ENCODE data around the gene PSMB5.
"Not testable (repeated sequence)": the region's sequence is repeated elsewhere in the genome, so short reads cannot be mapped to it uniquely, and the experiment has no call there.

The PSMB5 gene

DNA sequence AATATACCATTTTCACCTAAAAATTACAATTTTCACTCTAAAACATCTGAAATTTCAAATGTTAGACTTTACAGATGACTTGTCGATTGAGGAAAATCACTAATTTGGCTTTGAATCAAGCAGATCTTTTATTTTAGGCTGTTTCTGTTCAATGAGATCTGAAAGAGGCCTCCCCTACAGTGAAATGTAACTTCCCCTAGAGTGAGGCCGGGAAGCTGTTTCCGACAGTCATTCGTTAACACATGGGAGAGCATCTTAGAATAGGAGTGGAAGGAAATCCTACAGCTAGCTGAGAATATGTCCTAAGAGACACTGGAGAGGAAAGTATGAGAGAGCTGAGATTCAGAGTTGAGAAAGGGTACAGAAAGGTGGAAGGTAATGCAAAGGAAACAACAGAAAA lies 19.1 kb downstream of the PSMB5 start:
- DNase-seq (ENCODE audit: low spot score), result no peak

DNA sequence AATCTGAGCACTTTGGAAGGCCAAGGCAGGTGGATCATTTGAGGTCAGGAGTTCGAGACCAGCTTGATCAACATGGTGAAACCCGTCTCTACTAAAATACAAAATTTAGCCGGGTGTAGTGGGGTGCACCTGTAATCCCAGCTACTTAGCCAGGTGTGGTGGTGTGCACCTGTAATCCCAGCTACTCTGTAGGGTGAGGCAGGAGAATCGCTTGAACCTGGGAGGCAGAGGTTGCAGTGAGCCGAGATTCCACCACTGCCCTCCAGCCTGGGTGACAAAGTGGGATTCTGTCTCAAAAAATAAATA lies 21.0 kb downstream of the PSMB5 start:
- not testable (repeated sequence) for DNase-seq (ENCODE audit: low spot score)

DNA sequence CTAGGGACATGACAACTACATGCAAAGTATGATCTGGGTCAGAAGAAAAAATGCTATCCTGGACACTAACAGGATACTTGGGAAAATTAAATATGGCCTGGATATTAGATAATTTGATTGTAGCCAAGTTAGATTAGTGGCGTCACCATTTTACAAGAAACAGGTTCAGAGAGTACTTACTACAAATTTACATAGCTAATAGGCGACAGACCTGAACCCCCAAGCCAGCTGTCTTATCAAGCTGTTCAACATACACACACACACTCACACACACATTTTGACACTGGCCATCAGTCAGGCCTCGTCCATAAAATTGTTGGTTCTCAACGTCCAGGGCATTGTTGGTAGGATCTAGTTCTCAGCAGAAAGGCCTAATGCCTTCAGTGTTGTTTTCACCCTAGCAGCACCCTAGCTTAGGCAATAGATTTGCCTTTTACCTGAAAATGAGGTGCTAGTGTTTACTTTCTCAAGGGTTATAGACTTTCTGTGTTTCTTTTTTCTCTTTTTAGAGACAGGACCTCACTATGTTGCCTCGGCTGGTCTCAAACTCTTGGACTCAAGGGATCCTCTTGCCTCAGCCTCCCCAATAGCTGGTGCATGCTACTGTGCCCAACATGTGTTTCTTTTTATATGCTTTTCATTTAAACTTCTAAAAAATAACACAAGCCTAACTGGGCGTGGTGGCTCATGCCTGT lies 21.5 kb downstream of the PSMB5 start:
- no peak for DNase-seq (ENCODE audit: low spot score)

DNA sequence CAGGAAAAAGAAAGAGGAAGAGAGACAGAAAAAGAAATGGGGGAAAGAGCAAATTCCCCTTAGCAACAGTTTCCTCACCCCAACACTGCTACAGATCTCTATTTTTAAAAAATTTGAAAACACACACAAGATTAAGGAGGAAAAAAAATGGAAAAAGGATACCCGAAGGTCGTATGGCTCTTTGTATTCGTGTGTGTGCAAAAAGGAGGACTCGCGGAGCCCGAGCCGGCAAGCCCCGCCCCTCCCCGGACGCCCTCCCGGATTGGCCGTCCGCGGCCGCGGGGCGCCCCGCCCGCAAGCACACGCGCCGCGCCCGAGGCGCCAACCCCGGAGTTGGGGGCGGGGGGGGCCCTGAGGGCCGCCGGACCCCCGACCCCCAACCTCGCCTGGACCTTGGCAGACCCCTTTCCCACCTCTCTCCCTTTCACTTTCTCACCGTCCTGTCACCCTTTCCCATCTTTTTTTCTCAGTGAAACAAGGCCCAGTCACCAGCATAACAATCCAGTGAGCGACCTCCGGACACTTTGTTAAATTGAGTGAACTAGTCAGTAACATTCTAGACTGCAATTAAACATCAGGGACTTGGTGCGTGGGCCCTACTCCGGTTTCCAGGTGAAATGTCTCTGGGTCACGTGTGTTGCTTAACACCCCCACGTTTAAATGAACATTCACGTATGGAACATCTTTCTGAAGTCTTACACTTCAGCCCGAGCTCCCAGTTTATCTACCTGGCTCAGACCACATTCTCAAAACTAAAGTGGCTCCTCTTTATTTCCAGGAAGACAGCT lies 24.6 kb downstream of the PSMB5 start, which contains the start of gene C14orf93:
Gene C14orf93, minus strand, starts transcription at position 205 of the 788 bp plus-strand sequence. CDS start 11,120 bp downstream, outside the sequence.
- peak; percentile 93 for DNase-seq (ENCODE audit: low spot score)

DNA sequence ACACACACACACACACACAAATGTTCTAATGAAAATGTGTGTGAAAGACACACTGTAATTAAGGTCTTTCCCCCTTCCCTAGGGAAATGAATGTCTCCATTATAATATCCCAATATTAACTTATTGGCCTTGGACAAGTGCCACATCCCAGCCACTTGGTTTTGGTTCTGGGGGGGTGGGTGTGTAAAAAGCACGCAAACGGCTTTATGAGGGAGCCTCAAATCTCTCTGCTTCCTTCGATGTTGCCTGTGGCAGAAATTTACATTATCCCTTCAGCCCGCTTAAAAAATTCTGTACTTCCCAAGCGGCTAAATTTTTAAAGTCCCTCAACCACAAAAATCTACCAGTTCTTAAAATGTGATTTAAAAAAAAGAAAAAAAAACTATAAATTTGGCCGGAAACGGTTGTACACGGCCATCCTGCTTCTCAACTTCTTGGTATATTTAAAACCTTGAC lies 25.2 kb downstream of the PSMB5 start:
- DNase-seq (ENCODE audit: low spot score), result no peak

DNA sequence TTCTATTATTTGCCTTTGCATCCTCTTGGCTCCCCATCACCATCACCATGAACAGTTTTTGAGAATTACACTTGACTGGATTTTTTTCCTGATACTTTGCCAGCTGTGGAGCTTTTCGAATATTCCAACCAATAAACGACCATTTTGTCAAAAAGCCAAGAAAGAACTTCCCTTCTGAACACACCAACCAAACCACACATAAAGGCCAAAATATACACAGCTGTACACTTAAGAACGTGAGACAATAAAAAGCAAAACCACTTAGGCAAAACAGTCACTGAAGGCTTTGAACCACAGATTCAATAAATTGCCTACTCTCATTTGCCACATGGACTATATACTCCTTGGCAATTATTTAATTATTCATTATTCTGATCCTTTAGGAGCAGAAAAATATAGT lies 25.9 kb downstream of the PSMB5 start:
- no peak for DNase-seq (ENCODE audit: low spot score)

DNA sequence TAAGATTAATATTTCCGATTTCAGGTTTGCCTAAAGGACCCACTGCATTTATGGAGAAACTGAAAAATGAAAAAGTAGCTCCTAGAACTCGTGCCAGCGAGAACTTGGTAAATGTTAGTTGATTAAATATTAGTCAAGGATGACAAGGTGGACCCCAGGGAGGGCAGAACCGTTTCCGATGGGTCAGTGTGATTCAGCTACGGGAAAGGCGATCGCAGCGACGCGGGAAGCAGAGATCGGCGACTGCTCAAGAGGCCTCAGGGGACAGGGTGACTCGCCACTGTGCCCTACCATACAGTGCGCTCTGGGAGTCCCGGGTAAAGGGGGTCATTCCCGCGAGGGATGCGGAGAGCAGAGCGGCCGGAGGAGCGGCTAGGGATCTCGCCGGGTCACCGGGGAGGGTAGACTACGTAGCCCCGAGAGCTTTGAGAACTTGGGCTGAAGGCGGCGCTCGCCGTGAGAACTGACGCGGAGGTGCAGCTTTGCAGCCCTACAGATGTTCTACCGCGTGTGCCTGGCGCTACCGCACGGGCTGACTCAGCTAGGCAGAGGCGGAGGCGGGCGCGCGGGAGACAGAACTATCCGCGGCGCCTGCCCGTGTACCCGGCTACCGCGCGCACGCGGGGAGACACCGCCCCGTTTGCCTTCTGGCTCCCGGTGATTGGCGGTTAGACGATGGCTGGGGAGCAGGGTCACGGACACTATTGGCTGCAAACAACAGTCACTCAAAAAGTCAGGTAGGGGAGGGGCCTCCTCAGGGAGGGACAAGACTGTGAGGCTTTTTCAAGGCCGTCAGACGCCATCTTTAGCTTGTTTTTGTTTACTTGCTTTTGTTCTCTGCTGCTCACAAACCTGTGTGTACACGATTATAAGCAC lies 27.9 kb downstream of the PSMB5 start:
- peak; percentile 98 for DNase-seq (ENCODE audit: low spot score)

DNA sequence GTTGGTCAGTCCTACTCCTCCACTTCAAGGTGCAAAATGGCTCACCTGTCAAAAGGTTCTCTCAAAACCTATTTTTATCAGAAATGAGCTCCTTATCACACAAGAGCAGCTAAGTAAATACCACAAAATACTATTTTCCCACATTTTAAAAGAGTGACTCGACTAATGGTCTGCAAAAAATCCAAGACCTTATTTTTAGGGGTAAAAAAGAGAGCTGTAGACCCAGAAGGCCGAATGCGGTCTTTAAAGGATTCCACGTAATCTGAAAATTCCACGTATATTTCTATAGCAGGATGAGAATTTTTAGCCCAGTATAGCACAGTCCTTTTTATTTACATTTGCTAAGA lies 28.5 kb downstream of the PSMB5 start:
- no peak for DNase-seq (ENCODE audit: low spot score)

DNA sequence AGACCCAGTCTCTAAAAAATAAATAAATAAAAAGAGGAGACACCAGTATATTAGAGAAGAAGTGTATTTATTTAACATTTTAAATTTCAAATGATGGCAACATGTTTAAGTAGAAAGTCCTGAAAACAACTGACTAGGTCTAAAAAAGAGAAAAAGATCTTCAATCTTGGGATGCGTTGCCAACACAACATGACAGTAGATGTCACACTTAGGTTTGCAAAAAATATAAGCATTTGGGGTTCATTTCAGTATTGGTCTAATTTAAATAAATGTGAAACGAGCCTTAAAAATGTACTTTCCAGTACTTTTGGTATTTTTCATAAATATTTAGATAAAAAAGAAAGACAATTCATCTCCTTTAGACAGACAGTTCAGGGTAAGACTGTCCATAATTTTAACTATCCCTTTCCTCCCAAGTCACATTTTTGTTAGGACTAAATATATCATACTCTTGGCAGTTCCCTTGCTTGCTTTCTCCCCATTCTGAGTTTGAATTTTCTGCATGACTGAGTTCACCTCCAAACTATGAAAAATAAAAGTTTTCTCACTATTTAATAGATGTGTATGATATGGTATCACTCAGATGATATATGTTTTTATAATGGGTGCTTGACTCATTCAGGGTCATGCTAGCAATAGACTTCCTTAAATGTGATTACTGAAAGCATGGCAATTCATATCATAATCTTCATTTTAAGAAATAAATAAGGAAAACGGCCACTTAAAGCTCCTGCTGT lies 29.1 kb downstream of the PSMB5 start:
- no peak for DNase-seq (ENCODE audit: low spot score)

DNA sequence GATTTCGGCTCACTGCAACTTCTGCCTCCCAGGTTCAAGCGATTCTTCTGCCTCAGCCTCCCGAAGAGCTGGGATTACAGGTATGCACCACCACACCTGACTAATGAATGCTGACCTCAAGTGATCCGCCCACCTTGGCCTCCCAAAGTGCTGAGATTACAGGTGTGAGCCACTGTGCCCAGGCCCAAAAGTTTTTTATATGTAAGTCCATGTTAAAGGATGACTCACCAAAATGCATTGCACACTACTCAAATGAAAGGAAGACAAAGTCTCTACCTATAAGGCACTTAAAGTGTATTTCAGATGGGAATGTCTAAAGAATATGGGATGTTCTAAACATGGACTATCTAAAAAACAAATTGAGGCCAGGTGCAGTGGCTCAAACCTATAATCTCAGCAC lies 30.4 kb downstream of the PSMB5 start:
- DNase-seq (ENCODE audit: low spot score), result not testable (repeated sequence)

DNA sequence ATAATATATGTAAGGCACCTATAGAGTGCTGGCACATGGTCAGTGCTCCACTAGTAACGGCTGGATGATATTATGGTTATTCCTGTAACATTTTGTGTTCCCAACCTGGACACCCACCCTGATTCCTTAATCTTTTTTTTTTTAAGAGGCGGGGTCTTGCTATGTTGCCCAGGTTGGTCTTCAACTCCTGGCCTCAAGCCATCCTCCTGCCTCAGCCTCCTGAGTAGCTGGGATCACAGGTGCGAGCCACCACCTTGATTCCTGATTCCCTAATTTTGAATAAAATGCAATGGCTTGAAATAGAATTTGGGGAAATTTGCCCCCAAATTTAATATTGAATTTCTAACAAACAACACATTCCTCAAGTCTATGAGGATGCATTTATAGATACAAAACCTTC lies 32.1 kb downstream of the PSMB5 start:
- DNase-seq (ENCODE audit: low spot score), result no peak

DNA sequence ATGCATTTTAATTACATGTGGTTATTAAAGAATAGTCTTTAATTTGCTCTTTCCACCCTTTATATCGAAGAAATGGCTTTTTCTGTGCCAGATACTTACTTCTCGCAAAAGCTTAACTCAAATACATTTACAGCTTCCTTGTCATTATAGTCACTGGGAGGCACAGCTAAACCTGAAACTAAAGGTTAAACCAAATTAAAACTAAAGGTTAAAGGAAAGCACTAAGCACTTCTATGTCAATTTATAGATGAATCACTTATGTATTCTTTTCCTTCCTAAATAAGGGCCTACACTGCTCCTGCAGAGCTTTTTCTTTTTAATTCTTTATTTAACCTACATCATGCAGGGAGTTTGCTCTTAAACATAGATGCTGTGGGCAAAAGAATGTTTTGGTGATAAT lies 33.8 kb downstream of the PSMB5 start:
- DNase-seq (ENCODE audit: low spot score), result no peak

DNA sequence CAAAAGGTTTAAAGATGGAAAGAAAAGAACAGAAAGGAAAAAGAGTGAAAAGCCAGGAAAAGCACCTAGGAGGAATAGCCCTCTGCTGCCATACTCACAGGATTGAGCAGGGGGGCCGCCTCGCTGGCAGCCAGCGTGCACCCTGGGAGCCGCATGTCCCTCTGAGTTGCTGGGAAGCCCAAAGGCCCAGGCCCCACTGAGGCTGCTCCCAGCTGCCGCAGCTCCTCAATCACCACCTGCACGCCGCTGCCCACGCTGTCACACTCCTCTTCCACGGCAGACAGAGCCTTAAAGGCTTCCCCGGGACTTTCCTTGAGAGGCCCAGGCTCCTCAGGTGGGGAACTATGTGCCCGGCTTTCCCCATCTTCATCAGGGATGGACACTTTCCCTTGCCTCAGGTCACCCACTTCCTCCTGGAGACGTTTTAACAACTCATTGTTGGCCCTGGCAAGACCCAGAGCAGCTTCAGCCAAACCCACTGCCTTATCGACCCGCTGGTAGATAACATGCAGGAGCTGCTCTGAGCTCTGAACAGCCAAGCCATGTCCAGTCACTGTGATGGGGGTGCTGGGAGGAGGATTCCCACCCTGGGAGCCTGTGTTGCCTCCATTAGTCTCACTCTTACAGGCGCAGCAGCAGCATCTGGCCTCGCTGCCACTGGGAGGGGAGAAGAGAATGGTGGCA lies 36.2 kb downstream of the PSMB5 start:
- no peak for DNase-seq (ENCODE audit: low spot score)

DNA sequence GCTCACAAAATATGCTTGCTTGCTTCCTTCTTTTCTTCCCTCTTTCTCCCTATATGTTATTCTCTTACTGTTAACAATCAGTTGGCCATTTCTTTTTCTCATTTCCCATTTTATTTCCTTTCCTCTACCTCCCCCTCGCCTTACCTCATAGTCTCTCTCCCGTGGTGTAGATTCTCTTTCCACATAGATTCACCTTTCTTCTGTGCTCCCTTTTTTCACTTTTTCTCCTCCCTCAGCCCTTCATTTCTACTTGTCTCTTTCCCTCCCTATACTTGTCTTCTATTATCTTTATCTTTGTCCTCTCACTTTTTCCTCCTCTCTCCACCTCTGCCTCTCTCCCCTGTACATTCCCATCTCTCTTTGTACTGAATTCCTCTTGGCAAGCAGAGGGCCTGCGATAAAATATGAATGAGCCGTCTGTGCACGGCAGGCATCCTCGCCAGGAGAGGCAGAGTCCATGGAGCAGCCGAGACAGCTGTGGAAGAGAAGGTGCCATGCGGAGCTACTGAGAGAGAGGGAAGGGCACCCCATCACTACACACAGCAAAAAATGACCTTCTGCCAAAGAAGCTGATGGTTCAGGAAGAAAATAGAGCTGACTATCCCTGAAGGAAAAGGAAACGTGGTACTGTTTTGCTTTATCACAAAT lies 36.9 kb downstream of the PSMB5 start:
- no peak for DNase-seq (ENCODE audit: low spot score)

DNA sequence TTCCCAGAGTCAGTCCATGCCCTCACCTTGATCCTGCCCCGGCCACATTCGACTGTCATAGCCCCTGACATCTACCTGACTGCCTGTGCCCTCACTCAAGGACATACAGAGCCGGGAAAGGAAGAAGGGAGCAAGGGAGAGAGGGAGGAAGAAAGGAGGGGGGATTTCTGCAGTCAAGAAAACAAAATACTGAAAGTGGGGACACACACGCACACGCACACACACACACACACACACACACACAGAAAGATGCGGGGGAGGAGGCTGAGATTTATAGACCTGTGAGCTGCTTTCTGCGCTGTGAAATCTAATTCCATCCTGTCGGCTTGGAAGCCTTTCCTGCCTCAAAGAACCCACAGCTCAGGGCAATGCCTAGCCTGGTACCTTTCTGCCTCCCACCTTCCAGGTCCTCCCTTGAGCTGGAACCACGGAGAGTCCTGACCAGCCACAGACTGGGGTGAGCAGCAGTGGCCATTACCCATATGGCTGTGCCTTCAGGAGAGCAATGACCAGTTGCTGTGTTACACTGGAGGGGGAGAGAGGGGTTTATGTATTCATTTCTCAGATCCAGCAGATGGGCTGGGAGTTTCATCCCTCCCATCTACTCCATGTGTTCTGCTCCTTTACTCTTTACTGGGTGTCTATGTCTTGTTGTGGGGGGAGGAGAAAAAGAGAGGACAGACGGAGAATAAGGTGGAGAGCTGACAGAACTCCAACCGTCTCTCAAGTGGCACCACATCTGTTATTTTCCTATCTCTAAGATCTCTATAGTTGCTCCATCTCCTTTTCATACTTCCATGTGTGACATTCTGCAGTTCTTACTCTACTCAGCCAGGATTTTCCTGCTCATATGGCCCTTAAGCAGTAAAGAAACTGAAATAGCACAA lies 37.7 kb downstream of the PSMB5 start:
- no peak for DNase-seq (ENCODE audit: low spot score)

DNA sequence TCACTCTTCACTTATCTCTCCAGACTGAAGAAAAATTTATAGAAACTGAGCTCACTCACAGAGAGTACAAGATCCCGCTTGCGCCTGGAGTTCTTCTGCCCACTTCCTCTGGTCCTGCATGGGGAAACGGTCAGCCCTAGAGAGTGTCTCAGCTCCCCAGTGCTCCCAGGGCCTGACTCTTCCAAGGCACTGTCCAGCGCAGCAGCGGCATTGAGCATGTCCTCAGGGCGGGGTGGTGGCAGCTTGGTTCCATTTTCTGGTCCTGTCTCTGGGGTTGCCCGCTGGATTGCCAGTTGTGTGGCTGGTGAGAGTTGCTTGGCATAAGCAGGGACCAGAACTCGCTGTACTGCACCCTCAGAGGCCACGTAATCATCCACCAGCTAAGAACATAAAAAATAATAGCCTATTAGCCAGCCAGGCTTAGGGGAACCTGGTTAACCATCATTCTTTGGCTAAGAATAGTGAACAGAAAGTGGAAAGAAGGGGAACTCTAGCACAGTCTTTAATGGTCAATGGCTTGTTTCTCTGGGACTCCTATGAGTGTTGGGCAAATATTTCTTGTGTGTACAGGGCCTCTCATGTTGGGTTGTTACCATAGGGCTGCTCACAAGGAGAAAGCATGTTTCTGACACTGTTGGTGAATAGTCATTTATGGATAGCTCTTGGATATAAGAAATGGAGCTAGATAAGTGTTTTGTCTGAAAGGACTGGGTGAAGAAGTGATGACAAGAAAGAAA lies 38.6 kb downstream of the PSMB5 start:
- DNase-seq (ENCODE audit: low spot score), result no peak

DNA sequence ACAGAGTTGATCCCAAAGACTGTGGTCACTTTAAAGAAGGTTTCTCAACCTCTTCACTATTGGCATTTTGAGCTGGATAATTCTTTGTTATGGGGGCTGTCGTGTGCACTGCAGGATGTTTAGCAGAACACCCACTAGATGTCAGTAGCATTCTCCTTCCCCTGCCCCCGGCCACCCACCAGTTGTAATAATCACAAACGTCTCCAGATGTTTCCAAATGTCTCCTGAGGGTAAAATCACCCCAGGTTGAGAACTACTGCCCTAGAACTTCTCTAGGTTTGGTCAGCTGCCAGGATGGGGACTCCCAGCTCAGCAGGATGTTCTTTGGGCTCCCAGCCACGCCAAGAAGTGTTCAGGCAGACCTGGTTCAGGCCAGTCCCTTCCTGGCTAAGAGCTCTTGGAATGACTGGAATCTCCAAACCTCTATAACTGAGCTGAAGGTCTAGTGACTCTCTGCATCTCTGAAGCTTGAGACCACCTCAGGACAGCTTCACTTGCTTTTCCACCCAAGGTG lies 39.9 kb downstream of the PSMB5 start:
- DNase-seq (ENCODE audit: low spot score), result peak; percentile 48

DNA sequence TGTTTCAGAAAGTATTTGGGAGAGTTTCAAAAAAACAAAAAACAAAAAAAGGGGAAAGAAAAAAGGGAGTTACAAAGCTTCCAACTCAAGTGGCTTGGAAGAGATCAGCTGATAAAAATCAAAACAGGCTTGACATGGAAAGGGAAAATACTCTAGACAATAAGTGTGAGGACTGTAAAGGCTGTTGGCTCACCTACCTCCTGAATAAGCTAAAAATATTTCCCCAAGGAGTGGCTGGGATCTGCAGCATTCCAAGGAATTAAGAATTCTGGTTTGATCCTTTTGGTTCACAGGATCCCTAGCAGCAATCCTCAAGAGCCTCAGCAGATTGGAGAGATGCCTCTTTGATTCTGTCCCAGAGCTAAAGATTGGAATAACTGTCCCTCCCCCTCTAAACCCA lies 41.2 kb downstream of the PSMB5 start:
- no peak for DNase-seq (ENCODE audit: low spot score)

DNA sequence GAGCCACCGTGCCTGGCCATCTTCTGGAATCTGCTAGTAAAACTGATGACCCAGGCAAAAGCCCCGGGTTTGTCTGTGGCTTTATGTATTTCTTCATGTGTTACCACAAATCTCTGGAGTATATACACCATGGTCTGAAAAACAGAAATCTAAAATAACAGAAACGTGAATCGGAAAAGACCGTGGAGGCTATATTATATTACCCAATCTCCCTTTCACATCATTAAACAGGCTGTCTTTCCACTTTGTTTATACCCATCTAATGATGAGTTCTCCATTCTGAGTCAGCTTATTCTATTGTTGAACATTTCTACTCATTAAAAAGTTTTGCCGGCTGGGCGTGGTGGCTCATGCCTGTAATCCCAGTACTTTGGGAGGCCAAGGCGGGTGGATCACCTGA lies 42.8 kb downstream of the PSMB5 start:
- DNase-seq (ENCODE audit: low spot score), result no peak
